Measurements from ENCODE around the gene PELI2.

Gene PELI2

DNA sequence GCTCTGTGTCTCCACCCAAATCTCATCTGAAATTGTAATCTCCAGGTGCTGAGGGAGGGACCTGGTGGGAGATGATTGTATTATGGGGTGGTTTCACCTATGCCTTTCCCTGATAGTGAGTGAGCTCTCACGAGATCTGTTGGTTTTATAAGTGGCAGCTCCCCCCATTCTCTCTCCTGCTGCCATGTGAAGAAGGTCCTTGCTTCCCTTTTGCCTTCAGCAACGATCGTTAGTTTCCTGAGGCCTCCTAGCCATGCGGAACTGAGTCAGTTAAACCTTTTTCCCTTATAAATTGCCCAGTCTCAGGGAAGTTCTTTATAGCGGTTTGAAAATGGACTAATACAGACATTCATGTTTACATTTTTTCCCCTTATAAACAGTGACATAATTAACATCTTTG, 36.1 kb downstream of the PELI2 start:
- Histone ChIP-seq H3K4me3 (ENCODE audit: severe bottlenecking) (no peak overlapping the region), H3K36me3 (ENCODE audit: low read depth) (no peaks in the 10 kb centered on the region), H3K4me1 (ENCODE audit: insufficient read depth, poor library complexity, severe bottlenecking) (no peaks in the 10 kb centered on the region), H3K9me3 (ENCODE audit: severe bottlenecking) (no peaks in the 10 kb centered on the region), H3K27me3 (ENCODE audit: insufficient read depth, poor library complexity, severe bottlenecking) (peaks cover 4% of the 10 kb centered on the region), H3K27ac (ENCODE audit: poor library complexity, severe bottlenecking) (no peak overlapping the region)
- TF ChIP-seq, protein P1, sequence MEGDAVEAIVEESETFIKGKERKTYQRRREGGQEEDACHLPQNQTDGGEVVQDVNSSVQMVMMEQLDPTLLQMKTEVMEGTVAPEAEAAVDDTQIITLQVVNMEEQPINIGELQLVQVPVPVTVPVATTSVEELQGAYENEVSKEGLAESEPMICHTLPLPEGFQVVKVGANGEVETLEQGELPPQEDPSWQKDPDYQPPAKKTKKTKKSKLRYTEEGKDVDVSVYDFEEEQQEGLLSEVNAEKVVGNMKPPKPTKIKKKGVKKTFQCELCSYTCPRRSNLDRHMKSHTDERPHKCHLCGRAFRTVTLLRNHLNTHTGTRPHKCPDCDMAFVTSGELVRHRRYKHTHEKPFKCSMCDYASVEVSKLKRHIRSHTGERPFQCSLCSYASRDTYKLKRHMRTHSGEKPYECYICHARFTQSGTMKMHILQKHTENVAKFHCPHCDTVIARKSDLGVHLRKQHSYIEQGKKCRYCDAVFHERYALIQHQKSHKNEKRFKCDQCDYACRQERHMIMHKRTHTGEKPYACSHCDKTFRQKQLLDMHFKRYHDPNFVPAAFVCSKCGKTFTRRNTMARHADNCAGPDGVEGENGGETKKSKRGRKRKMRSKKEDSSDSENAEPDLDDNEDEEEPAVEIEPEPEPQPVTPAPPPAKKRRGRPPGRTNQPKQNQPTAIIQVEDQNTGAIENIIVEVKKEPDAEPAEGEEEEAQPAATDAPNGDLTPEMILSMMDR (IDR thresholded peaks at IDR 0.05; ENCODE audit: poor library complexity, severe bottlenecking), result no peak
- DNase-seq (ENCODE audit: low spot score) (no peak), ATAC-seq (ENCODE audit: low read depth) (no peak)

DNA sequence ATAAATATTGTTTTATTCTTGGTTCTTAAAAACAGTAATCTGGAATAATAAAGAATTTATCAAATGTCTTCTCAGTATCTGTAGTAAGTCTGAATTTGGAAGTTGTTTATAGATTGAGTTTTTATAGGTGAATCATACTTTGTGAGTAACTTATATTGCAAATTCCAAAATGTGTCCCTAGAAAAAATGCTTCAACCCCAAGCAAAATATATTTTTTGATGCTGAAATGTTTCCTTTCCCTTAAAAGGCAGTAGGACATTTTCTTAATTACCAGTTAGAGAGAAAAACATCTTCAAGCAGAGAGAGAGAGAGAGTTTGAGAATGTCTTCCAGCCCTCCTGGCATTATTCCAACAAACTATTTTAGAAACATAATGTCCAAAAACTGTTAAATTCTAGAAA, 37.9 kb downstream of the PELI2 start:
- no peaks in the 10 kb centered on the region for H3K9me3 ChIP-seq (ENCODE audit: severe bottlenecking)
- ATAC-seq (ENCODE audit: low read depth) (no peak), DNase-seq (ENCODE audit: low spot score) (no peak)
- no peaks in the 10 kb centered on the region for H3K36me3 ChIP-seq (ENCODE audit: low read depth)
- H3K4me1 ChIP-seq (ENCODE audit: insufficient read depth, poor library complexity, severe bottlenecking), result no peaks in the 10 kb centered on the region
- TF ChIP-seq, protein P1 (IDR thresholded peaks at IDR 0.05; ENCODE audit: poor library complexity, severe bottlenecking), result no peak
- no peak overlapping the region for H3K4me3 ChIP-seq (ENCODE audit: severe bottlenecking)
- no peak overlapping the region for H3K27ac ChIP-seq (ENCODE audit: poor library complexity, severe bottlenecking)
- no peaks in the 10 kb centered on the region for H3K27me3 ChIP-seq (ENCODE audit: insufficient read depth, poor library complexity, severe bottlenecking)

DNA sequence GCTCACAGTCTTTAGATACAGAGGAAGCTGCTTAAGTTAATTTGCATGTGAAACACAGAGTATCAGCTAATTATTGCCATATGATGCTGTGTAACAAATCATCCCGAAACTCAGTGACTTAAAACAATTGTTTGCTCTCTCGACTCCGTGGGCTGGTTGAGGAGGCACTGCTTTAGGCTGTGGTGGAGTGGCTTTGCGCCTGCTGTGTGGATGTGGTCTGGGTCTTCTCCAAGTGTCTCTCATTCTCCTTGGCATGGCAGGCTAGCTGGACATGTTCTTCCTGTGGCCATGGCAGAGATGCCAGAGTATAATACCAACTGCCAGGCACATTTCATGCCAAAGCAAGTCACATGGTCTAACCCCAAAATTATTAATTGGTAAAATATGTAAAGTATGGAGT, 40.9 kb downstream of the PELI2 start:
- Histone ChIP-seq H3K4me1 (ENCODE audit: insufficient read depth, poor library complexity, severe bottlenecking) (no peaks in the 10 kb centered on the region), H3K36me3 (ENCODE audit: low read depth) (no peaks in the 10 kb centered on the region), H3K9me3 (ENCODE audit: severe bottlenecking) (peaks cover 6% of the 10 kb centered on the region), H3K27me3 (ENCODE audit: insufficient read depth, poor library complexity, severe bottlenecking) (no peaks in the 10 kb centered on the region), H3K4me3 (ENCODE audit: severe bottlenecking) (no peak overlapping the region), H3K27ac (ENCODE audit: poor library complexity, severe bottlenecking) (no peak overlapping the region)
- TF ChIP-seq, protein P1 (IDR thresholded peaks at IDR 0.05; ENCODE audit: poor library complexity, severe bottlenecking), result no peak
- ATAC-seq (ENCODE audit: low read depth) (no peak; the same call in 2 of the 3 replicates), DNase-seq (ENCODE audit: low spot score) (no peak)

DNA sequence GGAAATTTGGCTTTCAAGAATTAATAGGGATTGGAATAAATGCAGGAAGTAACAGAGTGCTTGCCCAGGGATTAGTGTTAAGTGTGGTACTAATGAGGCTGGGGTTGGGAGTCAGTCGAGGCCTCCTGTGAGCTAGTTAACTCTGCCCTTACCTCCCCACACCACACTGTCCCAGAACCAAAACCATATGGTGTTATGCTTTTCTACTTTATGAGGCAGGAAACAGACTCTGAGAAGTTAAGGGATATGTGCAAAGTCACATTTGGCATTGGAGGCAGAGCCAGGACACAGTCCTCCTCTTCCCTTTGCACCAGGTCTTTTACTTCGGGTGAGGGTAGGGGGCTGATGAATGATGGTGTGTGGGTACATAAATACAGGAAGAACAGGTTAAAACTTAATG, 41.9 kb downstream of the PELI2 start:
- Histone ChIP-seq H3K27me3 (ENCODE audit: insufficient read depth, poor library complexity, severe bottlenecking) (no peaks in the 10 kb centered on the region), H3K36me3 (ENCODE audit: low read depth) (no peaks in the 10 kb centered on the region), H3K9me3 (ENCODE audit: severe bottlenecking) (peaks cover 6% of the 10 kb centered on the region), H3K27ac (ENCODE audit: poor library complexity, severe bottlenecking) (no peak overlapping the region), H3K4me1 (ENCODE audit: insufficient read depth, poor library complexity, severe bottlenecking) (no peaks in the 10 kb centered on the region), H3K4me3 (ENCODE audit: severe bottlenecking) (no peak overlapping the region)
- TF ChIP-seq, protein P1 (IDR thresholded peaks at IDR 0.05; ENCODE audit: poor library complexity, severe bottlenecking), result no peak
- DNase-seq (ENCODE audit: low spot score) (no peak), ATAC-seq (ENCODE audit: low read depth) (no peak)

DNA sequence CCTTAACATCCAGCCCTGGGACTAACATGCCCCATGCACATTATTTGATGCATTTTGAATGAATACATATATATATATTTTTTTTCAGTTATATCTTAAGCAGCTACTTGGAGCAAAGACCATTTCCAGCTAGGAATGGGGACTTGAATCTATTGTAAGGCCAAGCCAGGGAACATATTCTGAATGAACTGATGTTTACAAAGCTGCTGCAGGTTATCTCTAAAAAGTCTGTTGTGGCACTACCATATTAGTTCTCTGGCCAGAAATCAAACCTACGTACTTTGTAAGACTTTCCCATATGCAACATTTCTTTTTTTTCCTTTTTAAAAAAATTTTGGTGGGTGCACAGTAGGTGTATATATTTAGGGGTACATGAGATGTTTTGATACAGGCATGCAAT, 43.4 kb downstream of the PELI2 start:
- Histone ChIP-seq H3K9me3 (ENCODE audit: severe bottlenecking) (peaks cover 6% of the 10 kb centered on the region), H3K36me3 (ENCODE audit: low read depth) (no peaks in the 10 kb centered on the region), H3K27me3 (ENCODE audit: insufficient read depth, poor library complexity, severe bottlenecking) (no peaks in the 10 kb centered on the region), H3K4me1 (ENCODE audit: insufficient read depth, poor library complexity, severe bottlenecking) (no peaks in the 10 kb centered on the region), H3K27ac (ENCODE audit: poor library complexity, severe bottlenecking) (no peak overlapping the region), H3K4me3 (ENCODE audit: severe bottlenecking) (no peak overlapping the region)
- TF ChIP-seq, protein P1 (IDR thresholded peaks at IDR 0.05; ENCODE audit: poor library complexity, severe bottlenecking), result no peak
- no peak for ATAC-seq (ENCODE audit: low read depth)
- no peak for DNase-seq (ENCODE audit: low spot score)

Data from RWPE2 (cell line).